ENCODE results near the gene HIVEP3.

Gene HIVEP3

GRCh38 chr1:41712695-41713094 is 206.0 kb downstream of the HIVEP3 start:
- no peak overlapping the region for H3K4me3 ChIP-seq (ENCODE audit: low read depth, low read length, poor library complexity, severe bottlenecking)
- no peak overlapping the region for H3K27ac ChIP-seq (ENCODE audit: low read depth, low read length, poor library complexity, severe bottlenecking)

DNA sequence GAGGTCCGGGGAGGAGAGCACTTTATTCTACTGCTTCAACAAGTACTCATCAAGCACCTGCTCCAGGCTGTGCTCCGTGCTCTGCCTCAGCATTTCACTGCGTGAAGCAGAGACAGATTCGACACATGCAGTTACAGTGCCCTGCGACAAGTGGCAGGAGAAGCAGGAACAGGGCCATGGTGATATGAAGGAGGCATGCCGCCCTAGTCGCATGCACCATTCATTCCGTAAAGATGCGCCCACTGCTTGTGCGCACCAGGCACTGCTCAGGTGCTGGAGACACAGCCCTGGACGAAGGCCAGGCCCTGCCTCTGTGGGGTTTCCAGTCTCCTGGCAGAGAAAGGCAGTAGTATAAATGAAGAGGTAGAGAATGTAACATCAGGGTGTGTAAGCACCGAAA is 206.6 kb downstream of the HIVEP3 start:
- no peaks in the 10 kb centered on the region for H3K27me3 ChIP-seq (ENCODE audit: insufficient read depth, low read length)
- H3K36me3 ChIP-seq (ENCODE audit: insufficient read depth, low read length): no peaks in the 10 kb centered on the region
- H3K4me1 ChIP-seq (ENCODE audit: insufficient read depth, low read length, severe bottlenecking): no peaks in the 10 kb centered on the region
- H3F3A ChIP-seq (ENCODE audit: insufficient read depth, low read length): no peaks in the 10 kb centered on the region
- no peaks in the 10 kb centered on the region for H4K20me1 ChIP-seq (ENCODE audit: insufficient read depth, low read length)
- H3K9me2 ChIP-seq (ENCODE audit: low read depth, low read length): no peaks in the 10 kb centered on the region
- no peak overlapping the region for H3K4me3 ChIP-seq (ENCODE audit: low read depth, low read length, poor library complexity, severe bottlenecking)
- H3K4me2 ChIP-seq (ENCODE audit: low read length): no peak overlapping the region
- no peak overlapping the region for H3K9ac ChIP-seq (ENCODE audit: low read length)
- H2AFZ ChIP-seq (ENCODE audit: low read length): no peak overlapping the region
- no peak overlapping the region for H3K27ac ChIP-seq (ENCODE audit: low read depth, low read length, poor library complexity, severe bottlenecking)
- H3K79me2 ChIP-seq (ENCODE audit: insufficient read depth, low read length): no peaks in the 10 kb centered on the region
- TF ChIP-seq EZH2 (IDR thresholded peaks at IDR 0.05; ENCODE audit: borderline replicate concordance, low read length) (no peak), CTCF (IDR thresholded peaks at IDR 0.05; ENCODE audit: low read length) (no peak)
- no peaks in the 10 kb centered on the region for H3K9me3 ChIP-seq (ENCODE audit: low read length)

More at GRCh38 chr1:41712695-41713094, 206.0 kb downstream of the HIVEP3 start:
- H3K79me2 ChIP-seq (ENCODE audit: insufficient read depth, low read length): no peaks in the 10 kb centered on the region
- no peaks in the 10 kb centered on the region for H3K9me3 ChIP-seq (ENCODE audit: low read length)
- H3K4me2 ChIP-seq (ENCODE audit: low read length): no peak overlapping the region
- no peaks in the 10 kb centered on the region for H3K4me1 ChIP-seq (ENCODE audit: insufficient read depth, low read length, severe bottlenecking)
- no peaks in the 10 kb centered on the region for H3K36me3 ChIP-seq (ENCODE audit: insufficient read depth, low read length)
- H3F3A ChIP-seq (ENCODE audit: insufficient read depth, low read length): no peaks in the 10 kb centered on the region
- H3K9ac ChIP-seq (ENCODE audit: low read length): no peak overlapping the region
- H3K9me2 ChIP-seq (ENCODE audit: low read depth, low read length): no peaks in the 10 kb centered on the region
- H3K27me3 ChIP-seq (ENCODE audit: insufficient read depth, low read length): no peaks in the 10 kb centered on the region
- no peak overlapping the region for H2AFZ ChIP-seq (ENCODE audit: low read length)
- H4K20me1 ChIP-seq (ENCODE audit: insufficient read depth, low read length): no peaks in the 10 kb centered on the region
- TF ChIP-seq EZH2 (IDR thresholded peaks at IDR 0.05; ENCODE audit: borderline replicate concordance, low read length) (no peak), CTCF (IDR thresholded peaks at IDR 0.05; ENCODE audit: low read length) (no peak)

DNA sequence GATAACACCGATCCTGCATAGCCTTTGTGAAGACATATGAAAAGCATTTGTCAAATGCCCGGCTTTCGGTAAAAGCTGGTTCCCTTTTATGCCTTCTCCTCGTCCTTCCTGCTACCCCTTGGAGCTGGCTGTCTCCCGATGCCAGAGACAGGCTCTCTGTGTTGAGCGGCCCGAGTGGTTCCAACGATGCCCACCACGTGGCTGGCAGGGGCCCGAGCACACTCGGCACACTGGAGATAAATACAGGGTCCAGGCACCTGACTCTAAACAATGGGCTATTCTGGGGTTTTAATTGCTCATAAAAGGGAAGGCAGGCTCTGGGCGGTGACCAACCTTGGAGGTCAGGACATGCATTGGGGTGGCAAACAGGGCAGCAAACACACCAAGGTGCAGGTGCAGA is 207.1 kb downstream of the HIVEP3 start:
- no peaks in the 10 kb centered on the region for H3K27me3 ChIP-seq (ENCODE audit: insufficient read depth, low read length)
- no peak overlapping the region for H3K27ac ChIP-seq (ENCODE audit: low read depth, low read length, poor library complexity, severe bottlenecking)
- TF ChIP-seq EZH2 (IDR thresholded peaks at IDR 0.05; ENCODE audit: borderline replicate concordance, low read length) (no peak), CTCF (IDR thresholded peaks at IDR 0.05; ENCODE audit: low read length) (no peak)
- no peak overlapping the region for H3K4me2 ChIP-seq (ENCODE audit: low read length)
- H3K9me3 ChIP-seq (ENCODE audit: low read length): no peaks in the 10 kb centered on the region
- H3K79me2 ChIP-seq (ENCODE audit: insufficient read depth, low read length): no peaks in the 10 kb centered on the region
- H4K20me1 ChIP-seq (ENCODE audit: insufficient read depth, low read length): no peaks in the 10 kb centered on the region
- no peaks in the 10 kb centered on the region for H3K4me1 ChIP-seq (ENCODE audit: insufficient read depth, low read length, severe bottlenecking)
- H3K36me3 ChIP-seq (ENCODE audit: insufficient read depth, low read length): no peaks in the 10 kb centered on the region
- no peak overlapping the region for H2AFZ ChIP-seq (ENCODE audit: low read length)
- no peak overlapping the region for H3K4me3 ChIP-seq (ENCODE audit: low read depth, low read length, poor library complexity, severe bottlenecking)
- no peaks in the 10 kb centered on the region for H3K9me2 ChIP-seq (ENCODE audit: low read depth, low read length)
- H3K9ac ChIP-seq (ENCODE audit: low read length): no peak overlapping the region
- H3F3A ChIP-seq (ENCODE audit: insufficient read depth, low read length): no peaks in the 10 kb centered on the region

Measured in OCI-LY1 (cell line).